Endothelial cell of umbilical vein (primary cell): ENCODE measurements around the gene ACSF3. TPM values are rescaled to one million over a fixed set of nuclear protein-coding genes. Genes with fewer than 3 reads are reported as not detected.

Source experiments
- BruUV-seq: library from RNA; stranded (reverse); fragments of 400-500 nt; replicated peaks from 2 replicates; lab custom pipeline; 2021; lab: Mats Ljungman, UMichigan
- CTCF ChIA-PET: fragments of 300-600, 350-600 bp; sonication (Branson Sonifier 250); formaldehyde crosslinking; loops from one replicate; lab custom pipeline; 2021; ENCODE audit warnings: antibody characterized with exemption, inconsistent platforms; lab: Charles Lee
- POLR2A ChIA-PET: fragments of 300-600, 350-600 bp; sonication (Branson Sonifier 250); formaldehyde crosslinking; loops from one replicate; lab custom pipeline; 2021; ENCODE audit warnings: antibody characterized with exemption, inconsistent platforms; lab: Charles Lee
- DNase-seq: peaks from one replicate; pipeline ENCODE4 v3.0.0-alpha.2; 2011; ENCODE audit warnings: low read depth, low spot score
- FAIRE-seq: peaks from 2 replicates; lab custom pipeline; 2011; peaks lifted over from hg19 to GRCh38; lab: Jason Lieb, UNC
- H2AFZ ChIP-seq: 2 replicates; pipeline ENCODE4 v1.6.0; 2012; ENCODE audit warnings: low read depth, low read length, control low read depth, inconsistent platforms
- H3K27ac ChIP-seq: 2 replicates; pipeline ENCODE4 v1.5.1; 2011; ENCODE audit warnings: low read depth, mild to moderate bottlenecking, control low read depth, low read length, moderate library complexity; ENCODE audit not compliant: insufficient read depth
- H3K27me3 ChIP-seq, 2 experiments: 2 replicates each; pipeline versions ENCODE4 v1.6.0 to v1.6.1; 2011; ENCODE audit warnings: low read length in 2 of 2, mixed read lengths in 1 of 2; ENCODE audit not compliant: control insufficient read depth in 2 of 2, insufficient read depth in 2 of 2
- H3K36me3 ChIP-seq, 2 experiments: 2 replicates in 1 of 2; 3 replicates in 1 of 2; pipeline ENCODE4 v1.5.1; 2011; ENCODE audit warnings: low read length in 2 of 2, mild to moderate bottlenecking in 1 of 2, moderate library complexity in 1 of 2; ENCODE audit not compliant: control insufficient read depth in 2 of 2, insufficient read depth in 2 of 2; ENCODE audit errors: extremely low read depth in 1 of 2
- H3K4me1 ChIP-seq: 3 replicates; pipeline ENCODE4 v1.5.1; 2011; ENCODE audit warnings: mild to moderate bottlenecking, low read length; ENCODE audit not compliant: control insufficient read depth, insufficient read depth; ENCODE audit errors: extremely low read depth
- H3K4me2 ChIP-seq: 2 replicates; pipeline ENCODE4 v1.6.1; 2011; ENCODE audit warnings: low read length, control low read depth, mixed read lengths; ENCODE audit not compliant: insufficient read depth
- H3K4me3 ChIP-seq, 3 experiments: fragments of 200-600 bp in 1 of 3; sonication (generic), shearing (Covaris generic) in 1 of 3; replicated peaks in 1 of 3; 2 replicates each; pipeline ENCODE4 v1.5.1; 2011 to 2016; ENCODE audit warnings: control low read depth in 3 of 3, low read length in 3 of 3, mild to moderate bottlenecking in 2 of 3, inconsistent platforms in 1 of 3, low read depth in 1 of 3, moderate library complexity in 1 of 3; ENCODE audit not compliant: insufficient read depth in 1 of 3
- H3K79me2 ChIP-seq: 2 replicates; pipeline ENCODE4 v1.6.0; 2012; ENCODE audit warnings: low read length, inconsistent platforms; ENCODE audit not compliant: control insufficient read depth, insufficient read depth
- H3K9ac ChIP-seq: replicated peaks from 2 replicates; pipeline ENCODE3; 2011; ENCODE audit warnings: low read length, control low read depth; ENCODE audit not compliant: insufficient read depth; ENCODE audit errors: extremely low read depth
- H3K9me1 ChIP-seq: replicated peaks from 3 replicates; pipeline ENCODE4 v1.6.0; 2011; ENCODE audit warnings: mild to moderate bottlenecking, low read length; ENCODE audit not compliant: control insufficient read depth, insufficient read depth; ENCODE audit errors: extremely low read depth
- H3K9me3 ChIP-seq: replicated peaks from 2 replicates; pipeline ENCODE4 v1.5.1; 2012; ENCODE audit warnings: low read length, inconsistent platforms; ENCODE audit not compliant: control insufficient read depth, insufficient read depth
- H4K20me1 ChIP-seq: replicated peaks from 2 replicates; pipeline ENCODE3; 2011; ENCODE audit warnings: mild to moderate bottlenecking, low read length; ENCODE audit not compliant: control insufficient read depth, insufficient read depth; ENCODE audit errors: extremely low read depth
- EZH2 ChIP-seq: IDR thresholded peaks from 2 replicates; pipeline ENCODE4 v1.6.1; 2012; ENCODE audit warnings: borderline replicate concordance, low read depth, mild to moderate bottlenecking, moderate library complexity, low read length, inconsistent platforms; ENCODE audit not compliant: severe bottlenecking
- FOS ChIP-seq: IDR thresholded peaks from 2 replicates; pipeline ENCODE4 v1.6.1; 2011; ENCODE audit warnings: mild to moderate bottlenecking, low read length, moderate library complexity, borderline replicate concordance; ENCODE audit not compliant: insufficient read depth
- GATA2 ChIP-seq: IDR thresholded peaks from 2 replicates; pipeline ENCODE4 v1.7.0; 2011; ENCODE audit warnings: low read depth, mild to moderate bottlenecking, moderate library complexity, mixed read lengths, low read length; ENCODE audit not compliant: insufficient read length, insufficient read depth
- MYC ChIP-seq: IDR thresholded peaks from one replicate; pipeline ENCODE4 v1.6.1; 2011; ENCODE audit warnings: mild to moderate bottlenecking, low read depth, low read length
- POLR2A ChIP-seq: IDR thresholded peaks from 2 replicates; pipeline ENCODE4 v1.6.1; 2012; ENCODE audit warnings: low read depth, mild to moderate bottlenecking, control low read depth, low read length
- dilution Hi-C: fragments of 300-500 bp; cut with MboI; formaldehyde crosslinking; loops from one replicate; pipeline ENCODE4 v1.15.0; 2019; ENCODE audit warnings: low sequenced_read_pairs; ENCODE audit not compliant: extremely low pct_ligation_motif_present
- intact Hi-C: fragments of 100-400 bp; cut with micrococcal nuclease; formaldehyde crosslinking; loops from one replicate; pipeline ENCODE4 v1.10.0; 2022
- polyA plus RNA-seq, 4 experiments: library from polyadenylated mRNA; depleted of rRNA in 3 of 4; stranded (reverse) in 3 of 4; unstranded in 1 of 4; fragments of >200 nt; gene quantifications; 2 replicates each; pipeline versions ENCODE4 v1.2.1 to v1.2.3, GENCODE V29; 2011 to 2012; ENCODE audit warnings: missing spikeins in 1 of 4
- total RNA-seq: library from RNA; stranded (reverse); gene quantifications from 2 replicates; pipeline ENCODE4 v1.2.3, GENCODE V29; 2021
- TF ChIP-seq, protein P1 (sequence below): IDR thresholded peaks from 2 replicates; pipeline ENCODE4 v1.6.1; 2011; ENCODE audit not compliant: insufficient read depth, insufficient read length
- TF ChIP-seq, protein P2 (sequence below), 2 donors: IDR thresholded peaks; 1 replicate in 1 of 2; 2 replicates in 1 of 2; pipeline ENCODE4 v1.5.1; 2011; ENCODE audit warnings: low read length in 2 of 2, mild to moderate bottlenecking in 2 of 2, moderate library complexity in 2 of 2, control low read depth in 1 of 2, inconsistent platforms in 1 of 2, low read depth in 1 of 2; ENCODE audit not compliant: insufficient read depth in 1 of 2; ENCODE audit errors: extremely low read depth in 1 of 2

The ACSF3 gene
- total and polyA plus RNA-seq, 2 donors (not counting 3 experiments of a cell fraction or from before 2014, with no cell fraction given) = 18.6 to 33.2 TPM

DNA sequence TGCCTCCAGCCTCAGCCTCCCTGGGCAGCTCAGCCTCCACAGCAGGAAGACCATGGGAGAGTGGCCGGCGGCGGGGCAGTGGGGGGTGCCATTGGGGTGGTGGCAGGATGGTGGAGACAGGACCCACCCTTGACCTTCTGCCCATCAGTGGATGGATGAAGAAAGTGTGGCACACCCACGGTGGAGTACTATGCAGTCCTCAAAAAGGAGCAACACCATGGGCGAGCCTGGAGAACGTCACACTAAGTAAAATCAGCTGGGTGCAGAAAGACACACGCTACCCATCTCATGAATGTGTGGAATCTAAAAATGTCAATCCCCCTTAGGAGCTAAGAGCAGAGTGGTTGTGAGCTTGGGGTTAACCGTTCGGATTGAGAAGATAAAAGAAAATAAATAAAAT, 34.8 kb upstream of the ACSF3 start:
- H2AFZ ChIP-seq = no peak overlapping the region
- POLR2A ChIA-PET = no interaction called here
- TF ChIP-seq, protein P1, sequence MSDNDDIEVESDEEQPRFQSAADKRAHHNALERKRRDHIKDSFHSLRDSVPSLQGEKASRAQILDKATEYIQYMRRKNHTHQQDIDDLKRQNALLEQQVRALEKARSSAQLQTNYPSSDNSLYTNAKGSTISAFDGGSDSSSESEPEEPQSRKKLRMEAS = no peak
- TF ChIP-seq GATA2 (no peak), EZH2 (no peak), MYC (no peak), POLR2A (no peak), FOS (no peak)
- TF ChIP-seq, protein P2, sequence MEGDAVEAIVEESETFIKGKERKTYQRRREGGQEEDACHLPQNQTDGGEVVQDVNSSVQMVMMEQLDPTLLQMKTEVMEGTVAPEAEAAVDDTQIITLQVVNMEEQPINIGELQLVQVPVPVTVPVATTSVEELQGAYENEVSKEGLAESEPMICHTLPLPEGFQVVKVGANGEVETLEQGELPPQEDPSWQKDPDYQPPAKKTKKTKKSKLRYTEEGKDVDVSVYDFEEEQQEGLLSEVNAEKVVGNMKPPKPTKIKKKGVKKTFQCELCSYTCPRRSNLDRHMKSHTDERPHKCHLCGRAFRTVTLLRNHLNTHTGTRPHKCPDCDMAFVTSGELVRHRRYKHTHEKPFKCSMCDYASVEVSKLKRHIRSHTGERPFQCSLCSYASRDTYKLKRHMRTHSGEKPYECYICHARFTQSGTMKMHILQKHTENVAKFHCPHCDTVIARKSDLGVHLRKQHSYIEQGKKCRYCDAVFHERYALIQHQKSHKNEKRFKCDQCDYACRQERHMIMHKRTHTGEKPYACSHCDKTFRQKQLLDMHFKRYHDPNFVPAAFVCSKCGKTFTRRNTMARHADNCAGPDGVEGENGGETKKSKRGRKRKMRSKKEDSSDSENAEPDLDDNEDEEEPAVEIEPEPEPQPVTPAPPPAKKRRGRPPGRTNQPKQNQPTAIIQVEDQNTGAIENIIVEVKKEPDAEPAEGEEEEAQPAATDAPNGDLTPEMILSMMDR (IDR thresholded peaks at IDR 0.05; ENCODE audit: extremely low read depth in 1 of 2, insufficient read depth in 1 of 2, low read depth in 1 of 2, low read length in 2 of 2) = no peak
- H3K4me1 ChIP-seq = no peaks in the 10 kb centered on the region
- no peaks in the 10 kb centered on the region for H3K27me3 ChIP-seq
- dilution Hi-C loops (no loop called here), intact Hi-C loops (no loop called here)
- no peak overlapping the region for H3K27ac ChIP-seq
- no peak overlapping the region for H3K4me3 ChIP-seq
- CTCF ChIA-PET = no interaction called here
- DNase-seq (no peak), FAIRE-seq (no peak)
- no TSS peak for BruUV-seq
- no peaks in the 10 kb centered on the region for H3K9me3 ChIP-seq
- H4K20me1 ChIP-seq = no peaks in the 10 kb centered on the region
- H3K9ac ChIP-seq = no peak overlapping the region
- no peaks in the 10 kb centered on the region for H3K79me2 ChIP-seq
- H3K9me1 ChIP-seq = no peaks in the 10 kb centered on the region
- no peak overlapping the region for H3K4me2 ChIP-seq
- H3K36me3 ChIP-seq = no peaks in the 10 kb centered on the region
